GM21526 (cell line): ENCODE data around the gene ZFHX3.

Experiments used
- ATAC-seq: cut with Tn5 transposase; IDR thresholded peaks from one replicate; pipeline ENCODE4 v1.9.1; 2021; ENCODE audit warnings: moderate library complexity; ENCODE audit not compliant: unreplicated experiment, low FRiP score

Gene ZFHX3

GRCh38 chr16:72787130-72787513 lies 260.8 kb downstream of the ZFHX3 start:
- no peak for ATAC-seq

- no peak for ATAC-seq
These were observed 261.3 kb downstream of the ZFHX3 start for GRCh38 chr16:72786606-72787005.

GRCh38 chr16:72785886-72786285 lies 262.0 kb downstream of the ZFHX3 start:
- ATAC-seq = no peak

GRCh38 chr16:72785171-72785570 lies 262.8 kb downstream of the ZFHX3 start:
- ATAC-seq = no peak

GRCh38 chr16:72783716-72784318 lies 264.1 kb downstream of the ZFHX3 start:
- no peak for ATAC-seq

GRCh38 chr16:72769876-72770275 lies 278.1 kb downstream of the ZFHX3 start:
- no peak for ATAC-seq

- no peak for ATAC-seq
These were observed 279.3 kb downstream of the ZFHX3 start for GRCh38 chr16:72768591-72768990.

- no peak for ATAC-seq
These were observed 281.4 kb downstream of the ZFHX3 start for GRCh38 chr16:72766506-72766905.

GRCh38 chr16:72764015-72764654 lies 283.8 kb downstream of the ZFHX3 start:
- no peak for ATAC-seq

GRCh38 chr16:72760581-72760980 lies 287.3 kb downstream of the ZFHX3 start:
- ATAC-seq = no peak

- no peak for ATAC-seq
These were observed 294.0 kb downstream of the ZFHX3 start for GRCh38 chr16:72753881-72754280.

GRCh38 chr16:72752004-72752695 lies 295.8 kb downstream of the ZFHX3 start:
- ATAC-seq = no peak

- no peak for ATAC-seq
These were observed 296.9 kb downstream of the ZFHX3 start for GRCh38 chr16:72751076-72751475.

GRCh38 chr16:72749091-72749490 lies 298.8 kb downstream of the ZFHX3 start:
- ATAC-seq = no peak

GRCh38 chr16:72744076-72744793 lies 303.7 kb downstream of the ZFHX3 start:
- no peak for ATAC-seq

- peak; percentile 71 for ATAC-seq
These were observed 304.7 kb downstream of the ZFHX3 start for GRCh38 chr16:72743011-72743761.

GRCh38 chr16:72740347-72740746 lies 307.6 kb downstream of the ZFHX3 start:
- ATAC-seq = no peak

GRCh38 chr16:72739577-72739976 lies 308.4 kb downstream of the ZFHX3 start:
- no peak for ATAC-seq

GRCh38 chr16:72736074-72736473 lies 311.9 kb downstream of the ZFHX3 start:
- ATAC-seq = no peak
